Dermis microvascular lymphatic vessel endothelial cell (primary cell): ENCODE measurements around the gene PAQR4. TPM values are rescaled to one million over a fixed set of nuclear protein-coding genes. Genes with fewer than 3 reads are reported as not detected.

Experiments used
- DNase-seq, 2 donors: peaks; one replicate each; pipeline versions ENCODE4 v3.0.0 to v3.0.0-alpha.2; 2010; ENCODE audit warnings: low read depth in 2 of 2
- total RNA-seq: library from RNA; depleted of rRNA; stranded (reverse); fragments of >200 nt; gene quantifications from 2 replicates; pipeline ENCODE4 v1.2.1, GENCODE V29; 2014

Gene PAQR4
- total RNA-seq, 1 donor from 2014 or later, result 7.4 TPM

DNA sequence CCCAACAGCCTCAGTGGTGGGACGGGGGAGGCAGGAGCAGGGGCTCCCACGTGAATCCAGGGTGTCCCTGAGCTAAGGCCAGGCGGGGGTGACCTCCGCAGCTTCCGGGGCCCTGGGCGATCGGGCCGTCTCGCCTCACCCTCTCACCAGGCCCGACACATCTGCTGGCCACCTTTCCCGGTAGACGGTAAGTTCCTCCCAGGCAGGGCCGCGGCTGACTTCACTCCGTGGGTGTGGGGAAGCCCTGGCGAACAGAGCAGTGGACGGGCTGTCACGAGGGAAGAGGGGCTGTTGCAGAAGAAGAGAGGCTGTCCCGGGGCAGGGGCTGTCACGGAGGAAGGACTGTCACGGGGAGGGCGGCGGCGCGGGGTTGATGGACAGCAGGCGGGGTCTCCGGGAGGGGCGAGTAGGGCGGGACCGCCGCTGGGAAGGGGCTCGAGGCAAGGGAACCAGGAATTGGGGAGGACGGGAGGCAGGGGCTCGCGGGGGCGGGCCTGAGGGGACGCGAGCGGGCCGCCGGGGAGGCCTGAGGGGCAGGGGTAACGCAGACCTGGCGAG is 10.6 kb downstream of the PAQR4 start:
- peak in 1 of 2 donors; percentile 17 for DNase-seq

DNA sequence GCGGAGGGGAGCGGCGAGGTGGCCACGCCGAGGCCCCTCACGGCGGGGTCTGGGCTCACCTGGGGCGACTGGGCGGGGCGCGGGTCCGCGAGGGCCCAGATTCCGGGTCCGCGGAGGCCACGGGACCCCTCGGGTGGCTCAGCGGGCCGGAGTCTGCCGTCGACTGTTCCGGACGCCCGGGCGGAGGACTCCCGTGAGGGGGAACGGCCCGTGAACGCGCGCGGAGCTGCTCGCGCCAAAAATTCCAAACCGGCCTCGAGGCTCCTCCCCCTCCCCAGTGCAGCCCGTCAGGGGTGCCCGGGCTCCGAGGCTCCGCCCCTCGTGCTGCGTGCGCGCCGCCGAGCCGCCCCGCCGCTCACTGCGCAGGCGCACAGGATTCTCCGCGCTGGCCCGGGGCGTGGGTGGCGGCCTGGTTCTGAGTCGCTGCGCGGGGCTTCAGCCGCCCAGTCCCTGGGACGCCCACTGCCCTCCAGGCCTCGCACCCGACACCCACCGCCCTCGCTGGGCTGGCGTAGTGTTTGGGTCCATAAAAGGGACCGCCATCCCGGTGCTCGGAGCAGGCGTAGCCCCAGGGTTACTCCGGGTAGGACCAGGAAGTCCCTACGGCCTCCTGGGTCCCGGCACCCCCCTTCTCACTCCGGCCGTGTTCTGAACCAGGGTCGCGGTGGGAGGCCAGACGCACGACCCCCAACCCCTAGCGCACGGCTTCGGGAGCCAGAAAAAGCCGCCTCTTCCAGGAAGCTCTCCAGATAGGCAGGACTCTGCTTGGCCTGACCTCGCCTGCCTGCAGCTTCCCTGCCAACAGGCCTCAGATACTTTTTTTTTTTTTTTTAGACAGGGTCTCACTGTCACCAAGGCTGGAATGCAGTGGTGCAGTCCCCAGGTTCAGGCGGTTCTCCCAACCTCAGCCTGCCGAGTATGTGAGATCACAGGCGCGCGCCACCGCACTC is 11.4 kb downstream of the PAQR4 start, which contains the start of gene PKMYT1:
Gene PKMYT1 (minus strand): TSS at position 220 of the 950 bp plus-strand sequence. CDS start 789 bp downstream, outside the sequence.
- peak; percentile 52 to 85 for DNase-seq

DNA sequence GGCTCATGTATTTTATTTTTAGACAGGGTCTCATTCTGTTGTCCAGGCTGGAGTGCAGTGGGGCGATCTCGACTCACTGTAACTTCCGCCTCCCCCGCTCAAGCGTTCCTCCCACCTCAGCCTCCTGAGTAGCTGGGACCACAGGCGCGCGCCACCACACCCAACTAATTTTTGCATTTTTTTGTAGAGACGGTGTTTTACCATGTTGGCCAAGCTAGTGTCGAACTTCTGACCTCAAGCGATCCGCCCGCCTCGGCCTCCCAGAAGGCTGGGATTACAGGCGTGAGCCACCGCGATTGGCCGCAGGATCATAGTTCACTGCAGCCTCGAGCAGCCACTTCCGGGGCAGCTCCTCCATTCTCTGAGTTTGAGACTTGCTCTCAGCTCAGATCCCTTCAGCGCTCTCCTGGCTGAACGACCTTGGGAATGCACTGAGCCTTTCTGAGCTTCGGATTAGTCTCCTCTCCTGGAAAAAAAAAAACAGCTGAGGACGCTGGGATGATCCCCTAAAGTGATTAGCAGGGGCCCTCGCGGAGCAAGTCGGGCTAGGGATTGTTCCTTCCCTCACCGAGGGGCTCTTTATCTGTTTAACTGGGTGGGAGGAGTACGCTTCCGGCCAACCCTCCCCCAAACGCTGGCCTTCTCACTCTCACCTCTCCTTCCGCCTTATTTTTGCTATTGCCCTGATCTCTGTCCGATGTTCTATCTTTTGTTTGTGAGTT is 12.2 kb downstream of the PAQR4 start:
- no peak for DNase-seq

GRCh38 chr16:2981899-2982250 is 12.7 kb downstream of the PAQR4 start:
- DNase-seq, result no peak

DNA sequence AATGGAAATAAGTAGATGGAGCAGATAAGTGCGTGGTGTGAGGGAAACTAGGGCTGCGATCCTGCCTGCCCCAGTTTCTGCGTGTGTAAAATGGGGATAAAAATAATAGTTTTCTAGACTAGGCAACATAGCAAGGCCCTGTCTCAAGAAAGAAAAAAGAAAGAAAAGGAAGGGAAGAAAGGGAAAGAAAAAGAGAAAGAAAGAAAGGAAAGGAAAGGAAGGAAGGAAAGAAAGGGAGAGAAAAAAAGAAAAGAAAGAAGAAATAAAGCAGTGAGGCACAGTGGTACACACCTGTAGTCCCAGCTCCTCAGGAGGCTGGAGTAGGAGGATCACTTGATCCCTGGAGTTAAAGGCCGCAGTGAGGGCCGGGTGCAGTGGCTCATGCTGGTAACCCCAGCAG is 13.3 kb downstream of the PAQR4 start:
- no peak for DNase-seq

DNA sequence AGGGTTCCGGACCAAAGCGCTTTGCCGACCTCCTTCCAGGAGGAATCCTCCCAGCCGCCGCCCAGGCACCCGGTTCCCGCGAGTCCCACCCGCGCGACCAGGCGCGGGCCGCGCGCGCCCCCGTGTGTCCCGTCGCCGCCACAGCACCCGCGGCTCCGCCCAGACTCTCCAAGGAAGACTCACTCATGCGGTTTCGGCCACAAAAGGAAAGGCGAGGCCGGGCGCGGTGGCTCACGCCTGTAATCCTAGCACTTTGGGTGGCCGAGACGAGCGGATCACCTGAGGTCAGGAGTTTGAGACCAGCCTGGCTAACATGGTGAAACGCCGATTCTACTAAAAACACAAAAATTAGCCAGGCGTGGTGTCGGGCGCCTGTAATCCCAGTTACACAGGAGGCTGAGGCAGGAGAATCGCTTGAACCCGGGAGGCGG is 14.6 kb downstream of the PAQR4 start:
- DNase-seq, result peak; percentile 11 to 62

DNA sequence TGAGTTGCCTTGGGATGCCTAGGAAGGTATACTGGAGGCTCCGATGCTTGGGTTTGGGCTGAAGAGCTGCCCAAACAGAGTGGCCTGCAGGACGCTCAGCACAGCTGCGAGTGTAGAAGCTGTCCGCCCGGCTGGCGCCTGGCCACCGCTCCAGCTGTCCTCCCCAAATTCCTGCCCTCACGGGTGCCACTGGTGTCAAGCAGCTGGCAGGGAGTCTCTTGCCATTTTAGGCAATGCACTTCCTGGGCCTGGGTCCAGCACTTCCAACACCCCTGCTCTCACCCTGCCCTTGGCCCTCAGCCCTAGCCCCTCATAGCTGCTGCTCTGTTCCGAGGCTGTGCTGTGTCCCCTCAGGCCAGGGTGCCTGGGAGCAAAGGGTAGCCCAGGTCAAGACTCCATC is 16.3 kb downstream of the PAQR4 start:
- DNase-seq, result no peak

- DNase-seq, result no peak
Observed at GRCh38 chr16:2985893-2986355, 16.8 kb downstream of the PAQR4 start.

DNA sequence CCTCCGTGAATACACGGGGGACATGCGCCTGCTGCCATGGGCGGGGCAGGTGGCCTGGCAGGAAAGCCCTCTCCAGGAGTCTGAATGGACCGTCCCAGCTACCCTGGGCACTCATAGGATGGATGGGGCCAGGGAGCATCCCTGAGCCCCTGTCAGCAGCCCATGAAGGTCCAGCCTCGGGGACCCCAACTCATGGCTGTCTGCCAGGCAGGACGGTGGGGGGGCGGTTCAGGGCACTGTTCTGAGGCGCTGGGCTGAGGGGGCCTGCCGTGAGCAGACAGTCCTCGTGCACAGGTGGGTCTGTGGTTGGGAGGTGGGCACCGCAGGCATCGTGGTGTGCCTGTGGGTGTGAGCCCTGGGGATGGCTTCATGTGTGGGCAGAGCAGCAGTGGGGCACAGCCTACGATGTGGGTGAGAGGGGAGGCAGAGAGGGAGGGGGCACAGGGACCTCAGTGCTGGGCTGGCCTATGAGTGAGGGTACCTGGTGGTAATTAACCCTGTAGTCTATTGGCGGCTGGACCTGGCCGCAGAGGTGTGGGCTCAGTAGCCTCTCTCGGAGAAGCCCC is 17.6 kb downstream of the PAQR4 start:
- DNase-seq, result no peak

- DNase-seq, result no peak
Observed at GRCh38 chr16:2987286-2987685, 18.1 kb downstream of the PAQR4 start.

- no peak for DNase-seq
Observed at GRCh38 chr16:2987833-2988232, 18.7 kb downstream of the PAQR4 start.

DNA sequence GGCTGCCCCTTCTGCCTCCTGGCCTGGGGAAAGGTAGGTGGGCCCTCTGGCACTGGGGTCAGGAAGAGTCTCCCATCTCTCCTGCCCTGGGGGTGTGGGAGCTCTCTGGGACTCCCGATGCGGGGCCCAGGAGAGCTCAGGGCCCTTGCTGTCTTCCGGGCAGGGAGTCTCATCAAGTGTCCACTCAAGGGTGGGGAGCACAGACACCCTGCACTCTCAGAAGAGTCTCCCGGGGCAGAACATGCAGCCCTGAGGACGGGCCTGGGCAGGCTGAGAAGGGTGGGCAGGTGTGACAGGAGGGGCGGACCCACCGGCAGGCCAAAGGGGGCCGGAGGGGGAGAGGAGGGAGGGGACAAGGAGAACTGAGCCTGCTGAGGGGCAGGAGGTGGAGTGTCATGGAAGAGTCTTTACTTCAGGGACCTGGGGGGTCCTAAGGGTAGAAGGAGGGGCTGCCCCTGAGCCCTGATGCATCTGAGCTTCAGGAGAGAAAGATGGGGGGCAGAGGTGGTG is 19.5 kb downstream of the PAQR4 start:
- DNase-seq, result no peak

GRCh38 chr16:2990891-2991290 is 21.7 kb downstream of the PAQR4 start:
- DNase-seq, result no peak

DNA sequence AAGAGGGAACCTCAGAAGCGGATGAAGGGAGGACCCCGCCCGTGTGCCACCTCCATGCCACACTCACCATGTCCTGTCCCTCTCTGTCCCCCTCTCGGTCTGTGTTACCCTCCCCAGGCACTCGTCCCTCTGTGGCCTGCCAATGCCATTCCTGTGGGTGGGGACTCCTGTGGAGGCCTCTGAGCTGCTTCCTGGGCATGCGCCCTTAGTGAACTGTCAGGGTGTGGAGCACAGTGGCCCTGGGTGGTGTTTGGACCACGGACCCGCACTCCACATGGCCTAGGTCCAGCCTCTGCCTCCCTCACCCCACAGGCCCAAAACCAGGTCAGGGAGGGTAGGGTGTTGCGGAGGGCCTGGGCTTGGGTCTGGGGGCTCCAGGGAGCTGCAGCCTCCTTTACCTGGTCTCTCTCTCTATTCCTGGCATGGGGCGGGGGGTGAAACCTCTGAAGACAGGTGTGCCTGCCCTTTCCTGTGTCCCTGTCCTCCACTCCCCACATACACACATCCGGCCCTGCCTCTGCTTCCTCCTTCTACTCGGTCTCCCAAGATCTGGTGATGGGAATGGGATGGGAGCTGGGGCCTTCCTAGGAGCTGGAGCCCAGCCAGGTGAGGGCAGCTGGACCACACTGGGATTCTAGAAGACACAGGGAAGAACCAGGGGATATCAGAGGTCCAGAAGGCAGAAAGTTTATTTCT is 22.6 kb downstream of the PAQR4 start:
- no peak for DNase-seq

DNA sequence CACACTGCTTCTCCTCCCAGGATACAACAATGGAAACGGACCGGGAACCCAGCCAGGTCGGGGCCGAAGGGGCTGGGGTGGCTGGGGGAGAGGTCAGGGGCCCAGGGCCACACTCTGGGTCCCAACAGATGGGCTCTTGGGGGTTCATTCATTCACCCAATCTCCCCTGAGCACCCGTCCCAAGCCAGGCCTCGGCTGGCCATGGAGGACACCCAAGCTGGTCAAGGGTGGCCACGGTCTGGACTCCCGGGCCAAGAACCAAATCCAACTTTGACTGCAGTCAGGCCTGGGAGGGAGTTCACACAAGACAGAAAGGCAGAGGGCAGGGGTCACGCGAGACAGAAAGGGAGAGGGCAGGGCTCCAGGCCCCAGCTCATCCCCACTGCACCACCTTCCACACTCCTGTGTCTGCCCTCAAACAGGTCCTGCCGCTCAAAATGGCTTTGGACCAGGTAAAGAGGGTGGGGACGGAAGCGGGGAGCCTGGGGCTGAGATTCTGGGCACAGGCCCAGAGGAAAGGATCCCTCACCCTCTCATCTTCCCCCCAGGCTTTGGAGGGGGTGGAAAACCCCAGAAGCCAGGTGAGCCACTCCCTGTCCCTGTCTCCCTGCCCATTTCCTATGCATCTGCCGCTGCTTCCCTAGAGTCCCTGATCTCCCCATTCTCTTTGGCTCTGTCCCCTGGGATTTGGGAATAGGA is 23.4 kb downstream of the PAQR4 start:
- no peak for DNase-seq

- no peak for DNase-seq
Observed at GRCh38 chr16:2996298-2996697, 27.1 kb downstream of the PAQR4 start.

- no peak for DNase-seq
Observed at GRCh38 chr16:2999929-3000328, 30.8 kb downstream of the PAQR4 start.

GRCh38 chr16:3000540-3000939 is 31.4 kb downstream of the PAQR4 start:
- DNase-seq, result no peak

- DNase-seq, result no peak
Observed at GRCh38 chr16:3001316-3001715, 32.2 kb downstream of the PAQR4 start.

DNA sequence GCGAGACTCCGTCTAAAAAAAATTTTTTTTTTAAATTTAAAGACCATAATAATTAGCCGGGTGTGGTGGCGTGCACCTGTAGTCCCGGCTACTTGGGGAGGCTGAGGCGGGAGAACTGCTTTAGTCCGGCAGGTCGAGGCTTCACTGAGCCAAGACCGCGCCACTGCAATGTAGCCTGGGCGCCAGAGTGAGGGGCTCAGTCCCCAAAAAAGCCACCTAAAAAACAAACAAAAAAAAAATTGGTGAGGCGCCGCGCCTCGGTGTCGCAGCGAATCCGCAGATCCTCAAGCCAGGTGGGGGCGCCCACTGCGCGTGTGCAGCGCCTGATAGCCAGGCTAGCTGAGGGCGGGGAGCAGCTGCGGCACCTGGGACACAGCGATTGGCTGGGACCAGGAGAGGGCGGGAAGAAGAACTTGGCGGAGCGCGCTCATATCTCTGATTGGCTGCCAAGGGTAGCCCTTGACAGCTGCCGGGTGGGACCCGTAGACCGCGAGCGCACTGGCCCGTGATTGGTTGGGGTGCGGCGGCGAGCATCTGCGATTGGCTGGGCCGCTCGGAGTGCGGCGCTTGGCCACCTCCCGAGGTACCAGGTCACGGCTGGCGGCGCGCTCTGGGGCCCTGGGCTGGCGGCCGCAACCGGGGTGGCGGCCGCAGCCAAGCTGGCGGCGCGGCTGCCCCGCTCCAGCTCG is 34.6 kb downstream of the PAQR4 start:
- DNase-seq, result peak; percentile 98 to 100
